Astrocyte (in vitro differentiated cells and primary cell): ENCODE data around the gene XIRP1. TPM values are rescaled to one million over a fixed set of nuclear protein-coding genes. Genes with fewer than 3 reads are reported as not detected.
A peak's percentile ranks its signal among the peaks of the same experiment; 100 is the strongest.
"Not testable (repeated sequence)": the region's sequence is repeated elsewhere in the genome, so short reads cannot be mapped to it uniquely, and the experiment has no call there.

Source experiments
- DNase-seq: peaks from one replicate; pipeline ENCODE4 v3.0.0-alpha.2; 2010; ENCODE audit warnings: low read depth
- FAIRE-seq: peaks from 2 replicates; lab custom pipeline; 2011; peaks lifted over from hg19 to GRCh38; lab: Jason Lieb, UNC
- H2AFZ ChIP-seq: 2 replicates; pipeline ENCODE4 v1.6.0; 2012; ENCODE audit warnings: low read depth, low read length, inconsistent platforms
- H3K27ac ChIP-seq: 2 replicates; pipeline ENCODE4 v1.5.1; 2011; ENCODE audit warnings: low read depth, low read length, inconsistent platforms
- H3K27me3 ChIP-seq: 2 replicates; pipeline ENCODE4 v1.6.0; 2011; ENCODE audit warnings: low read length, inconsistent platforms; ENCODE audit not compliant: insufficient read depth
- H3K36me3 ChIP-seq: 2 replicates; pipeline ENCODE4 v1.5.1; 2011; ENCODE audit warnings: low read length, inconsistent platforms; ENCODE audit not compliant: insufficient read depth
- H3K4me1 ChIP-seq: 2 replicates; pipeline ENCODE4 v1.5.1; 2011; ENCODE audit warnings: low read length, inconsistent platforms; ENCODE audit not compliant: insufficient read depth
- H3K4me2 ChIP-seq: 2 replicates; pipeline ENCODE4 v1.6.0; 2012; ENCODE audit warnings: low read length, inconsistent platforms
- H3K4me3 ChIP-seq: 2 replicates; pipeline ENCODE4 v1.5.1; 2011; ENCODE audit warnings: low read depth, mild to moderate bottlenecking, low read length, inconsistent platforms; ENCODE audit not compliant: insufficient read depth
- H3K79me2 ChIP-seq: 2 replicates; pipeline ENCODE4 v1.6.0; 2012; ENCODE audit warnings: mild to moderate bottlenecking, low read length, inconsistent platforms; ENCODE audit not compliant: insufficient read depth
- H3K9ac ChIP-seq: 2 replicates; pipeline ENCODE4 v1.6.0; 2012; ENCODE audit warnings: mild to moderate bottlenecking, low read length, inconsistent platforms
- H3K9me3 ChIP-seq: 2 replicates; pipeline ENCODE4 v1.5.1; 2012; ENCODE audit warnings: low read depth, mild to moderate bottlenecking, low read length, inconsistent platforms; ENCODE audit not compliant: insufficient read depth
- H4K20me1 ChIP-seq: 2 replicates; pipeline ENCODE4 v1.6.0; 2012; ENCODE audit warnings: low read length, inconsistent platforms; ENCODE audit not compliant: insufficient read depth
- H3K27ac Mint-ChIP-seq: one replicate; pipeline ENCODE4 v1.8.0; 2021; ENCODE audit warnings: mild to moderate bottlenecking, mixed read lengths; ENCODE audit not compliant: unreplicated experiment
- H3K27me3 Mint-ChIP-seq: one replicate; pipeline ENCODE4 v1.8.0; 2021; ENCODE audit warnings: low read depth, mixed read lengths; ENCODE audit not compliant: unreplicated experiment
- H3K36me3 Mint-ChIP-seq: one replicate; pipeline ENCODE4 v1.8.0; 2021; ENCODE audit warnings: low read depth, mixed read lengths; ENCODE audit not compliant: unreplicated experiment
- H3K4me1 Mint-ChIP-seq: one replicate; pipeline ENCODE4 v1.8.0; 2021; ENCODE audit warnings: low read depth, mixed read lengths; ENCODE audit not compliant: unreplicated experiment
- H3K4me3 Mint-ChIP-seq: one replicate; pipeline ENCODE4 v1.8.0; 2021; ENCODE audit warnings: mild to moderate bottlenecking, moderate library complexity, mixed read lengths; ENCODE audit not compliant: unreplicated experiment
- H3K9me3 Mint-ChIP-seq: one replicate; pipeline ENCODE4 v1.8.0; 2021; ENCODE audit warnings: mild to moderate bottlenecking, mixed read lengths; ENCODE audit not compliant: unreplicated experiment
- CTCF ChIP-seq: IDR thresholded peaks from 2 replicates; pipeline ENCODE4 v1.5.1; 2011; ENCODE audit warnings: low read depth, mild to moderate bottlenecking, inconsistent platforms, low read length, moderate library complexity; ENCODE audit not compliant: insufficient read depth
- EZH2 ChIP-seq: IDR thresholded peaks from 2 replicates; pipeline ENCODE4 v1.6.1; 2012; ENCODE audit warnings: mild to moderate bottlenecking, low read length, inconsistent platforms; ENCODE audit not compliant: insufficient read depth
- total RNA-seq: library from RNA; stranded (reverse); gene quantifications from 2 replicates; pipeline ENCODE4 v1.2.1, GENCODE V29; 2021

Gene XIRP1
- total RNA-seq, 1 donor from 2014 or later, result 1.1 TPM

- Histone ChIP-seq H2AFZ (no peak overlapping the region), H3K4me2 (no peak overlapping the region), H3K27me3 (no peaks in the 10 kb centered on the region), H4K20me1 (no peaks in the 10 kb centered on the region), H3K9ac (no peak overlapping the region), H3K4me3 (no peak overlapping the region), H3K36me3 (no peaks in the 10 kb centered on the region), H3K9me3 (no peaks in the 10 kb centered on the region), H3K27ac (no peak overlapping the region), H3K79me2 (no peaks in the 10 kb centered on the region), H3K4me1 (peaks cover 19% of the 10 kb centered on the region)
- Mint-ChIP-seq H3K27ac (peak overlapping the region; percentile 4), H3K36me3 (peaks cover 2% of the 10 kb centered on the region), H3K9me3 (peaks cover 9% of the 10 kb centered on the region), H3K4me3 (no peak overlapping the region), H3K4me1 (peaks cover 23% of the 10 kb centered on the region), H3K27me3 (peaks cover 5% of the 10 kb centered on the region)
- DNase-seq (no peak), FAIRE-seq (no peak)
- no peak for TF ChIP-seq EZH2
- TF ChIP-seq CTCF, result no peak
These were observed 16.2 kb downstream of the XIRP1 start for GRCh38 chr3:39176025-39176714.

- H3K27ac ChIP-seq, result no peak overlapping the region
- H3K4me2 ChIP-seq, result no peak overlapping the region
- Mint-ChIP-seq H3K36me3 (no peaks in the 10 kb centered on the region), H3K9me3 (peaks cover 8% of the 10 kb centered on the region), H3K27ac (no peak overlapping the region), H3K4me1 (peaks cover 5% of the 10 kb centered on the region), H3K27me3 (peaks cover 5% of the 10 kb centered on the region), H3K4me3 (no peak overlapping the region)
- H3K36me3 ChIP-seq, result no peaks in the 10 kb centered on the region
- H2AFZ ChIP-seq, result no peak overlapping the region
- H3K9me3 ChIP-seq, result no peaks in the 10 kb centered on the region
- H3K9ac ChIP-seq, result no peak overlapping the region
- H3K27me3 ChIP-seq, result no peaks in the 10 kb centered on the region
- TF ChIP-seq CTCF, result no peak
- no peak for TF ChIP-seq EZH2
- no peaks in the 10 kb centered on the region for H4K20me1 ChIP-seq
- H3K79me2 ChIP-seq, result no peaks in the 10 kb centered on the region
- DNase-seq, result no peak
- H3K4me3 ChIP-seq, result no peak overlapping the region
- no peak for FAIRE-seq
- peaks cover 13% of the 10 kb centered on the region for H3K4me1 ChIP-seq
These were observed 18.9 kb downstream of the XIRP1 start for GRCh38 chr3:39173318-39174125.

GRCh38 chr3:39171860-39172259 is 20.5 kb downstream of the XIRP1 start:
- H3K27me3 ChIP-seq, result no peaks in the 10 kb centered on the region
- Mint-ChIP-seq H3K27me3 (peaks cover 5% of the 10 kb centered on the region), H3K9me3 (peaks cover 8% of the 10 kb centered on the region), H3K36me3 (no peaks in the 10 kb centered on the region), H3K27ac (no peak overlapping the region), H3K4me1 (peaks cover 3% of the 10 kb centered on the region), H3K4me3 (no peak overlapping the region)
- no peaks in the 10 kb centered on the region for H3K36me3 ChIP-seq
- no peaks in the 10 kb centered on the region for H3K9me3 ChIP-seq
- H3K4me1 ChIP-seq, result peaks cover 5% of the 10 kb centered on the region
- H2AFZ ChIP-seq, result no peak overlapping the region
- DNase-seq, result no peak
- H3K79me2 ChIP-seq, result no peaks in the 10 kb centered on the region
- no peaks in the 10 kb centered on the region for H4K20me1 ChIP-seq
- no peak overlapping the region for H3K9ac ChIP-seq
- H3K27ac ChIP-seq, result no peak overlapping the region
- no peak overlapping the region for H3K4me3 ChIP-seq
- no peak overlapping the region for H3K4me2 ChIP-seq
- FAIRE-seq, result no peak
- TF ChIP-seq EZH2 (no peak), CTCF (no peak)

- H3K36me3 Mint-ChIP-seq, H3K79me2 ChIP-seq, H3K27ac ChIP-seq, H3K27ac Mint-ChIP-seq, H3K4me2 ChIP-seq, H3K9ac ChIP-seq, DNase-seq, H3K27me3 ChIP-seq, H3K4me3 ChIP-seq, H3K36me3 ChIP-seq, H3K4me3 Mint-ChIP-seq, H2AFZ ChIP-seq, H3K9me3 Mint-ChIP-seq, H3K9me3 ChIP-seq, FAIRE-seq, H4K20me1 ChIP-seq, H3K27me3 Mint-ChIP-seq: not testable (repeated sequence)
- peaks cover 13% of the 10 kb centered on the region for H3K4me1 Mint-ChIP-seq
- peaks cover 14% of the 10 kb centered on the region for H3K4me1 ChIP-seq
These were observed 21.5 kb downstream of the XIRP1 start for GRCh38 chr3:39170877-39171276.
